Spleen (tissue), 11 donors: ENCODE measurements around the gene TMEM106C. TPM values are rescaled to one million over a fixed set of nuclear protein-coding genes. Genes with fewer than 3 reads are reported as not detected.

Source experiments
- DNase-seq: peaks from one replicate; pipeline ENCODE4 v3.0.0-alpha.2; 2020
- H3K27ac ChIP-seq, 8 donors: fragments of 200-600 bp; sonication (generic) in 7 of 8; 1 replicate in 4 of 8; 2 replicates in 4 of 8; pipeline versions ENCODE4 v1.5.0 to v1.8.0; 2016 to 2021; ENCODE audit warnings: inconsistent platforms in 4 of 8, mild to moderate bottlenecking in 4 of 8, moderate library complexity in 1 of 8
- H3K27me3 ChIP-seq, 7 donors: fragments of 200-600 bp; sonication (generic) in 6 of 7; replicated peaks in 1 of 7; 1 replicate in 4 of 7; 2 replicates in 3 of 7; pipeline versions ENCODE4 v1.5.0 to v1.8.0; 2016 to 2021; ENCODE audit warnings: inconsistent platforms in 3 of 7, mild to moderate bottlenecking in 1 of 7
- H3K36me3 ChIP-seq, 6 donors: fragments of 200-600 bp; sonication (generic) in 5 of 6; 1 replicate in 4 of 6; 2 replicates in 2 of 6; pipeline versions ENCODE4 v1.5.0 to v1.8.0; 2016 to 2021; ENCODE audit warnings: inconsistent platforms in 2 of 6
- H3K4me1 ChIP-seq, 6 donors: fragments of 200-600 bp; sonication (generic) in 5 of 6; 1 replicate in 3 of 6; 2 replicates in 3 of 6; pipeline versions ENCODE4 v1.5.0 to v1.8.0; 2016 to 2021; ENCODE audit warnings: inconsistent platforms in 3 of 6
- H3K4me3 ChIP-seq, 8 donors: fragments of 200-600 bp; sonication (generic) in 7 of 8; 1 replicate in 4 of 8; 2 replicates in 4 of 8; pipeline versions ENCODE4 v1.5.0 to v1.8.0; 2016 to 2021; ENCODE audit warnings: inconsistent platforms in 4 of 8, mild to moderate bottlenecking in 4 of 8, moderate library complexity in 2 of 8
- H3K9me3 ChIP-seq, 8 donors: fragments of 200-600 bp; sonication (generic) in 7 of 8; 1 replicate in 4 of 8; 2 replicates in 4 of 8; pipeline versions ENCODE4 v1.5.0 to v1.8.0; 2016 to 2021; ENCODE audit warnings: inconsistent platforms in 4 of 8
- POLR2A ChIP-seq, 3 donors: fragments of 450-650 bp; IDR thresholded peaks; one replicate each; pipeline ENCODE4 v1.5.1; 2017; ENCODE audit warnings: antibody characterized with exemption in 3 of 3, mild to moderate bottlenecking in 1 of 3
- POLR2AphosphoS5 ChIP-seq, 3 donors: sonication (generic); formaldehyde crosslinking; IDR thresholded peaks; one replicate each; pipeline ENCODE4 v1.5.1; 2017; ENCODE audit warnings: antibody characterized with exemption in 3 of 3
- WGBS, 5 donors: extraction: QIAGEN DNeasy Blood & Tissue Kit in 3 of 5; methylation state at CpG; one replicate each; pipeline versions ENCODE4 v1.1.5 to v1.1.7; 2013 to 2018; 5-methylcytosine and 5-hydroxymethylcytosine counted together
- intact Hi-C: fragments of 100-400 bp; cut with DNase I; formaldehyde crosslinking; loops from one replicate; pipeline ENCODE4 v1.15.0; 2023; ENCODE audit warnings: low total_unique reads
- polyA plus RNA-seq, 3 donors: library from polyadenylated mRNA; stranded (reverse); fragments of 200-250 nt; gene quantifications; one replicate each; pipeline ENCODE4 v1.2.1, GENCODE V29; 2013
- total RNA-seq, 7 donors: library from RNA; depleted of rRNA in 3 of 7; stranded (reverse); fragments of >200 nt in 3 of 7; fragmentation: NEBNext Ultra II Directional in 4 of 7; extraction: Animal tissue kit (Norgen Biotek cat#: 25700) in 4 of 7; gene quantifications; one replicate each; pipeline versions ENCODE4 v1.1.0 to v1.2.1, GENCODE V29; 2016 to 2021
- TF ChIP-seq, protein P1 (sequence below), 11 experiments: fragments of 200-600 bp in 7 of 11; fragments of 450-650 bp in 4 of 11; sonication (generic) in 4 of 11; IDR thresholded peaks in 8 of 11; conservative IDR thresholded peaks in 3 of 11; 1 replicate in 7 of 11; 2 replicates in 4 of 11; pipeline versions ENCODE4 v1.4.0 to v1.8.0; 2016 to 2021; ENCODE audit warnings: antibody characterized with exemption in 11 of 11, inconsistent platforms in 4 of 11, mild to moderate bottlenecking in 1 of 11
- donor health status: healthy with polysubstance abuse.
- donor health status: DM: no; HTN: no; CAD: no; lungs with moderate emphysema.
- donor health status: DM: no; HTN: no; CAD: no.
- donor health status: Bipolar disorder and iron deficiency.
- donor health status: healthy.
- donor health status: DM: no; HTN: no; CAD: no.
- donor health status: DM: yes; HTN: yes; CAD: no.

TMEM106C gene
- total and polyA plus RNA-seq, 10 donors: 30.1 to 124 (median 64.6) TPM

- no peaks in the 10 kb centered on the region for H3K9me3 ChIP-seq
- intact Hi-C loops: no loop called here
- H3K27ac ChIP-seq: no peak overlapping the region
- DNase-seq: no peak
- no peaks in the 10 kb centered on the region for H3K36me3 ChIP-seq
- H3K4me3 ChIP-seq: no peak overlapping the region
- 90 to 96% (median 93%) methylated on average over 5 of the region's 5 CpGs for WGBS, 5 donors
- TF ChIP-seq, protein P1, sequence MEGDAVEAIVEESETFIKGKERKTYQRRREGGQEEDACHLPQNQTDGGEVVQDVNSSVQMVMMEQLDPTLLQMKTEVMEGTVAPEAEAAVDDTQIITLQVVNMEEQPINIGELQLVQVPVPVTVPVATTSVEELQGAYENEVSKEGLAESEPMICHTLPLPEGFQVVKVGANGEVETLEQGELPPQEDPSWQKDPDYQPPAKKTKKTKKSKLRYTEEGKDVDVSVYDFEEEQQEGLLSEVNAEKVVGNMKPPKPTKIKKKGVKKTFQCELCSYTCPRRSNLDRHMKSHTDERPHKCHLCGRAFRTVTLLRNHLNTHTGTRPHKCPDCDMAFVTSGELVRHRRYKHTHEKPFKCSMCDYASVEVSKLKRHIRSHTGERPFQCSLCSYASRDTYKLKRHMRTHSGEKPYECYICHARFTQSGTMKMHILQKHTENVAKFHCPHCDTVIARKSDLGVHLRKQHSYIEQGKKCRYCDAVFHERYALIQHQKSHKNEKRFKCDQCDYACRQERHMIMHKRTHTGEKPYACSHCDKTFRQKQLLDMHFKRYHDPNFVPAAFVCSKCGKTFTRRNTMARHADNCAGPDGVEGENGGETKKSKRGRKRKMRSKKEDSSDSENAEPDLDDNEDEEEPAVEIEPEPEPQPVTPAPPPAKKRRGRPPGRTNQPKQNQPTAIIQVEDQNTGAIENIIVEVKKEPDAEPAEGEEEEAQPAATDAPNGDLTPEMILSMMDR (IDR thresholded peaks at IDR 0.05 in 8 of 11, conservative IDR thresholded peaks at IDR 0.05 in 3 of 11): no peak
- no peak for TF ChIP-seq POLR2AphosphoS5 (IDR thresholded peaks at IDR 0.05)
- TF ChIP-seq POLR2A (IDR thresholded peaks at IDR 0.05): no peak
- H3K27me3 ChIP-seq: peaks cover 0 to 18% (median 0%) of the 10 kb centered on the region in 7 donors
- H3K4me1 ChIP-seq: peaks cover 0 to 3% (median 0%) of the 10 kb centered on the region in 6 donors
These were observed 32.8 kb upstream of the TMEM106C start for GRCh38 chr12:47930634-47931033.

GRCh38 chr12:47931187-47931586 lies 32.2 kb upstream of the TMEM106C start:
- intact Hi-C loops: no loop called here

DNA sequence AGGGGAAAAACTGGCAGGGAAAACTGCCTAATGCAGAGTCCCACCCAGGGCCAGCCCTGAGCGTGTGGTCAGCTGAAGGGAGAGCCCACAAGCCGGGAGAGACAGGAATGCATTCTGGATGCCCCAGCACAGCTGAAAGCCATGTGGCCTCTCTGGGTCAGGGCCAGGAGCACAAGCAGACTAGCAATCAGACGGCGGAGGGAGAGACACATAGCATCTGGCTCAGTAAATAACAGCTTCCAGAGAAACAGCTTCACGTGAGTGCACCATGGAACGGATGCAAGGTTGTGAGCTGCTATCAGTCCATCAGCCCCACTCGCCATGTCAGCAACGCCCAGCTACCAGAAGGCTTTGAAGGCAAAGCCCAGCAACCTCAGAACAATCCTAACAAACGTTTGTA lies 28.2 kb upstream of the TMEM106C start:
- Histone ChIP-seq H3K4me1 (peaks cover 0 to 3% (median 0%) of the 10 kb centered on the region in 6 donors), H3K4me3 (no peak overlapping the region), H3K9me3 (no peaks in the 10 kb centered on the region), H3K27me3 (peaks cover 0 to 7% (median 0%) of the 10 kb centered on the region in 7 donors), H3K36me3 (no peaks in the 10 kb centered on the region), H3K27ac (no peak overlapping the region)
- 60 to 80% (median 70%) methylated on average over 9 of the region's 9 CpGs for WGBS, 5 donors
- no peak for DNase-seq
- TF ChIP-seq, protein P1 (IDR thresholded peaks at IDR 0.05 in 8 of 11, conservative IDR thresholded peaks at IDR 0.05 in 3 of 11): no peak
- peak in 1 of 3 donors; percentile 27 for TF ChIP-seq POLR2AphosphoS5 (IDR thresholded peaks at IDR 0.05)
- intact Hi-C loops: no loop called here

More at GRCh38 chr12:47931187-47931586, 32.2 kb upstream of the TMEM106C start:
- no peaks in the 10 kb centered on the region for H3K9me3 ChIP-seq
- H3K27me3 ChIP-seq: peaks cover 0 to 18% (median 0%) of the 10 kb centered on the region in 7 donors
- TF ChIP-seq, protein P1 (IDR thresholded peaks at IDR 0.05 in 8 of 11, conservative IDR thresholded peaks at IDR 0.05 in 3 of 11): no peak
- TF ChIP-seq POLR2AphosphoS5 (IDR thresholded peaks at IDR 0.05): no peak
- H3K27ac ChIP-seq: no peak overlapping the region
- no peaks in the 10 kb centered on the region for H3K36me3 ChIP-seq
- DNase-seq: no peak
- WGBS, 5 donors: 72 to 90% (median 78%) methylated on average over 1 of the region's 1 CpG
- H3K4me1 ChIP-seq: peaks cover 0 to 3% (median 0%) of the 10 kb centered on the region in 6 donors
- H3K4me3 ChIP-seq: no peak overlapping the region

- Histone ChIP-seq H3K27ac (no peak overlapping the region), H3K9me3 (no peaks in the 10 kb centered on the region), H3K36me3 (no peaks in the 10 kb centered on the region), H3K4me1 (peaks cover 0 to 18% (median 15%) of the 10 kb centered on the region in 6 donors), H3K4me3 (no peak overlapping the region), H3K27me3 (peaks cover 0 to 24% (median 4%) of the 10 kb centered on the region in 7 donors)
- intact Hi-C loops: no loop called here
- WGBS, 5 donors: 92 to 100% (median 96%) methylated on average over 1 of the region's 1 CpG
- DNase-seq: no peak
- TF ChIP-seq POLR2AphosphoS5 (IDR thresholded peaks at IDR 0.05): no peak
- TF ChIP-seq POLR2A (IDR thresholded peaks at IDR 0.05): no peak
- TF ChIP-seq, protein P1 (IDR thresholded peaks at IDR 0.05 in 8 of 11, conservative IDR thresholded peaks at IDR 0.05 in 3 of 11): no peak
These were observed 25.3 kb upstream of the TMEM106C start for GRCh38 chr12:47938093-47938492.
